ENCODE data around the gene CRTC3.
"Not testable (repeated sequence)": the region's sequence is repeated elsewhere in the genome, so short reads cannot be mapped to it uniquely, and the experiment has no call there.

CRTC3 gene

DNA sequence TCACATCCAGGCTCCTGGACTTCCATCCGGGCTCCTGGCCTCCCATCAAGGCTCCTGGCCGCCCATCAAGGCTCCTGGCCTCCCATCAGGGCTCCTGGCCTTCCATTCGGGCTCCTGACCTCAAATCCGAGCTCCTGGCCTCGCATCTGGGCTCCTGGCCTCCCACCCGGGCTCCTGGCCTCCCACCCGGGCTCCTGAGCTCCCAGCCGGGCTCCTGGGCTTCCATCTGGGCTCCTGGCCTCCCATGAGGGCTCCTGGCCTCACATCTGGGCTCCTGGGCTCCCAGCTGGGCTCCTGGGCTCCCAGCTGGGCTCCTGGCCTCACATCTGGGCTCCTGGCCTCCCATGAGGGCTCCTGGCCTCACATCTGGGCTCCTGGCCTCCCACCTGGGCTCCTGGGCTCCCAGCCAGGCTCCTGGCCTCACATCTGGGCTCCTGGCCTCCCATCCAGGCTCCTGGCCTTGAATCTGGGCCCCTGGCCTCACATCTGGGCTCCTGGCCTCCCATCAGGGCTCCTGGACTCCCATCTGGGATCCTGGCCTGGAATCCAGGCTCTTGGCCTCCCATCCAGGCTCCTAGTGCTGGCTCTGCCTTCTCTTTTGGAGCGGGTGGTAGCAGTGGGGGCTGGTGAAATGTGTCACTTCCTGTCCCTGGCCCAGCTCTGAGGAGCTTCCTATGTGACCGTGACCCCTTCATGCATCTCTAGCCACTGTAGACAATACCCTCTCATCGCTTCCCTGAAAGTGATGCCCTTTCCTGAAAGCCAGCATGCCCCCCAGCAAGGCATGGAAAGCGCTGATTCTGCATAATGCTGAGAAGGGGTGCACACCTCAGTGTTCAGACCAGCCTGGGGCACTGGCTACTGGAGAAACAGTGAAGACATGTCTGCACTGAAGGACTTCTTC lies 124.8 kb downstream of the CRTC3 start:
- FAIRE-seq, result no peak

- FAIRE-seq, result not testable (repeated sequence)
Measured at GRCh38 chr15:90657520-90658172, 127.9 kb downstream of the CRTC3 start.

GRCh38 chr15:90659481-90659880 lies 129.8 kb downstream of the CRTC3 start:
- FAIRE-seq, result no peak

GRCh38 chr15:90660195-90660998 lies 130.7 kb downstream of the CRTC3 start:
- no peak for FAIRE-seq

GRCh38 chr15:90660999-90661330 lies 131.2 kb downstream of the CRTC3 start:
- not testable (repeated sequence) for FAIRE-seq

GRCh38 chr15:90664081-90664461 lies 134.3 kb downstream of the CRTC3 start:
- FAIRE-seq, result not testable (repeated sequence)

GRCh38 chr15:90664650-90665287 lies 135.0 kb downstream of the CRTC3 start:
- FAIRE-seq, result no peak

DNA sequence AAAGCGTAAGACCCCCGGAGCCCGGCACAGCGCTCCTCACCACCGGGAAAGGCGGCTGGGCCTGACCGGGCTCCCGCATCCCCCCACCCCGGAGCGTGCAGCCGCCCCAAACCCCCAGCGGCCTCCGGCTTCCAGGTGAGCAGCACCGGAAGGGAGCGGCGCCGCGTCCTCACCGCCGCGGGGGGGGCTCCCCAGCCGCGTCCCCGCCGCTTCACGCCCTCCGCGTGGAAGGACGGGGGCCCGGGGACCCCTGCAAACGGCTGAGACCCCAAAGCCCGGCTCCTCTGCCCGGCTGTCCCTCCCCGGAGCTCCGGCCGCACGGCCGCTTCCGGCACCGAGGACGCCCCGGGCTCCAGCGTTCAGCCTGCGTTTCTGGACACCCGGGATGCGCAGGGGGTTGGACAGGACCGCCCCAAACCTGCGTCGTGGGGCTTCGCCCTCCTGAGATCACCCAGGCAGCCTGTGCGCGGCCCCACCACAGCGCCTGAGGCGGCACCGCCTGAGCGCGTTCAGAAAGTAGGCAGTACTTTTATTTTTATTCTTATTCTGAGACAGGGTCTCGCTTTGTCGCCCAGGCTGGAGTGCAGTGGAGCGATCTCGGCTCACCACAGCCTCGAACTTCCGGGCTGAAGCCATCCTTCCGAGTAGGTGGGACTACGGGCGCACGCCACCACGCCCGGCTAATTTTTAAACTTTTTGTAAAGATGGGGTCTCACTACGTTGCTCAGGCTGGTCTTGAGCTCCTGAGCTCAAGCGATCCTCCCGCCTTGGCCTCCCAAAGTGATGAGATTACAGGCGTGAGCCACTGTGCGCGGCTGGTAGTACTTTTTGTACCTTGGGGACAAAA lies 135.8 kb downstream of the CRTC3 start:
- FAIRE-seq, result no peak

DNA sequence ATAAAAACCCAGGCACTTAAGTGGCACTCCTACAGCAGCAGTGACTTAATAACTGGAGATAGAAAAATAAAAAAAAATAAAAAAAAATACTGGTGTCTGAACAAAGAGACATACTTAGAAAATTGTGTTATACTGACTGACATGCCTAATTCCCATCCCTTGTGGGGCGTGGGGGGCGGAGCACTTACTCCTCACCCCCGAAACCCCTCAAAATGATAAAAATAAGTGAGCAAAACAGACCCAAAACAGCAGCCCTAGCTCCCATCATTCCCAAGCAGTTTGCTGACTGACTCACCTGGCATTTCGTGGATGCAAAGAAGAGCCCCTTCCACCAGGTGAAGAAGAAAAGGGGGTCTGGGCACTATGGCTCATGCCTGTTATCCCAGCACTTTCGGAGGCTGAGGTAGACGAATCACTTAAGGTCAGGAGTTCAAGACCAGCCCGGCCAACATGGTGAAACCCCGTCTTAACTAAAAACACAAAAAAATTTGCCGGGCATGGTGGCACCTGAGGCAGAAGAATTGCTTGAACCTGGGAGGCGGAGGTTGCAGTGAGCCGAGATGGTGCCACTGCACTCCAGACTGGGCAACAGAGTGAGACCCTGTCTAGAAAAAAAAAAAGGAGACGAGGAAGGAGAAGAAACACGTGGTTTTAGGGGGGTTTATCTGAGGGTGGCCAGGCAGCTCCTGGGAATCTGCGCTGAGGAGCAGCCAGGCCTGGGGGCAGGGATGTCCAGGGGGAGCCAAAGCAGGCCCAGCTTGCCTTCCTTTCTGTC lies 136.6 kb downstream of the CRTC3 start:
- no peak for FAIRE-seq

- FAIRE-seq, result no peak
Measured at GRCh38 chr15:90667073-90667754, 137.5 kb downstream of the CRTC3 start.

DNA sequence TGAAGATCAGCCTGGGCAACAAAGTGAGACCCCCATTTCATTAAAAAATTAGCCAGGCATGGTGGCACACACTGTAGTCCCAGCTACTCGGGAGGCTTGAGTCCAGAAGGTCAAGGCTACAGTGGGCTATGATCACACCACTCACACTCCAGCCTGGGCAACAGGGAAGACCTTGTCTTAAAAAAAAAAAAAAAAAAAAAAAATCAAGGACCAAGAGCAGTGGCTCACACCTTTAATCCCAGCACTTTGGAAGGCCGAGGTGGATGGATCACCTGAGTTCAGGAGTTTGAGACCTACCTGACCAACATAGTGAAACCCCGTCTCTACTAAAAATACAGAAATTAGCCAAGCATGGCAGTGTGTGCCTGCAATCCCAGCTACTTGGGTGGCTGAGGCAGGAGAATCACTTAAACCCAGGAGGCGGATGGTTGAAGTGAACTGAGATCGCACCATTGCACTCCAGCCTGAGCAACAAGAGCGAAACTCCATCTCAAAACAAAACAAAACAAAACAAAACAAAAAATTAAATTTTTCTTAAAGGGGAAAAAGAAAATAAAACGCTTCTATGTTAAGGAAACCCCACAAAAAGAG lies 138.1 kb downstream of the CRTC3 start:
- FAIRE-seq, result not testable (repeated sequence)

DNA sequence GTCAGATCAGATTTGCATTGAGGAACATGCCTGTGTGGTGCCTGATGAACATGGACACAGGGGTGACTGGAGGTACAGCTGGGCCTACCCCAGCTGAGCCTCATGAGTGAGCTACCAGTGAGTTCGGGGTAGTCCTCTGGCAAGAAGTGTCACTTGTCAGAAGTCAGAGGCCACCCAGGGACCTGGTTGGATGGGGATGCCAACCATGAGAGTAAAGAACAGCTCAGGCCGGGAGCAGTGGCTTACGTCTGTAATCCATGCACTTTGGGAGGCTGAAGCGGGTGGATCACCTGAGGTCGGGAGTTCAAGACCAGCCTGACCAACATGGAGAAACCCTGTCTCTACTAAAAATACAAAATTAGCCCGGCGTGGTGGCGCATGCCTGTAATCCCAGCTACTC lies 140.9 kb downstream of the CRTC3 start:
- not testable (repeated sequence) for FAIRE-seq

DNA sequence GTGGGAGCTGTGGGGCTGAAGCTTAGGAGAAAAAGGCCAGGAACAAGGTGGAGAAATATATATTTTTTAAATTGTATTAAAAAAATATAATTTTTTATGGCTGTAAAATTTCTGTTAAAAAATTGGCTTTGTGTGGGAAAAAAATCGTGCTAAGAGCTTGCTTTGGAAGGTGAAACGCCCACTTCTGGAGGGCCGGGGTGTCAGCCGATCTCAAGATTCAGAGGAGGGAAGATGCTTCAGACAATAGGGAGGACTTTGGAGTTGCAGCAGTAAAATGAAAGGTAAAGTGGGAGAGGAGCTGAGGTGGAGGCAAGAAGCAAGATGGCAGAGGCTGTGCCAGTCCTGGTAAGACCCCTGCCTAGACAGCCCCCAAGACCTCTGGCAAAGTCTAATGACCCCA lies 141.5 kb downstream of the CRTC3 start:
- FAIRE-seq, result no peak

- not testable (repeated sequence) for FAIRE-seq
Measured at GRCh38 chr15:90673357-90673756, 143.6 kb downstream of the CRTC3 start.

- FAIRE-seq, result no peak
Measured at GRCh38 chr15:90674476-90674875, 144.8 kb downstream of the CRTC3 start.

DNA sequence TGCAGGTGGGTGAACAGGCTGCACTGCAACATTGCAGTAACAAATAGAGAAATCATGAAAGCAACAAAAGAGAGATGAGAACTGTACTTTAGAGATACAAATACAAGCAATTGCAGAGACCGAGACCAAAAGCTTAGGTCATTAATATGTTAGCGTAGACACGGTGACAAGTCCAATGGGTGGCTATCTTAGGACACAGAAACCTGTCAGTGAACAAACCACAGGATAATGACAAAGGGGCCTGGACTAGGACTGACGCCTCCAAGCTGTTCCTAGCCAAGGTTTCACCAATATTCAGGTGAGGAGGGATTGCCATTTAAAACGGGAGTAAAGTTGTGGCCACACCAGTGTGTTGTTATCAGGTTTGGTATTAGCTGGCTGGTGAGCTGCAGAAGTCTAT lies 145.7 kb downstream of the CRTC3 start:
- FAIRE-seq, result no peak

- FAIRE-seq, result no peak
Measured at GRCh38 chr15:90677807-90678790, 148.4 kb downstream of the CRTC3 start.

- FAIRE-seq, result no peak
Measured at GRCh38 chr15:90679959-90680358, 150.2 kb downstream of the CRTC3 start.
